Endothelial cell of umbilical vein (primary cell): ENCODE results near the gene RBM5. TPM values are rescaled to one million over a fixed set of nuclear protein-coding genes. Genes with fewer than 3 reads are reported as not detected.

Source experiments
- BruUV-seq: library from RNA; stranded (reverse); fragments of 400-500 nt; replicated peaks from 2 replicates; lab custom pipeline; 2021; lab: Mats Ljungman, UMichigan
- CTCF ChIA-PET: fragments of 300-600, 350-600 bp; sonication (Branson Sonifier 250); formaldehyde crosslinking; loops from one replicate; lab custom pipeline; 2021; ENCODE audit warnings: antibody characterized with exemption, inconsistent platforms; lab: Charles Lee
- POLR2A ChIA-PET: fragments of 300-600, 350-600 bp; sonication (Branson Sonifier 250); formaldehyde crosslinking; loops from one replicate; lab custom pipeline; 2021; ENCODE audit warnings: antibody characterized with exemption, inconsistent platforms; lab: Charles Lee
- DNase-seq: peaks from one replicate; pipeline ENCODE4 v3.0.0-alpha.2; 2011; ENCODE audit warnings: low read depth, low spot score
- FAIRE-seq: peaks from 2 replicates; lab custom pipeline; 2011; peaks lifted over from hg19 to GRCh38; lab: Jason Lieb, UNC
- H2AFZ ChIP-seq: 2 replicates; pipeline ENCODE4 v1.6.0; 2012; ENCODE audit warnings: low read depth, low read length, control low read depth, inconsistent platforms
- H3K27ac ChIP-seq: 2 replicates; pipeline ENCODE4 v1.5.1; 2011; ENCODE audit warnings: low read depth, mild to moderate bottlenecking, control low read depth, low read length, moderate library complexity; ENCODE audit not compliant: insufficient read depth
- H3K27me3 ChIP-seq, 2 experiments: 2 replicates each; pipeline versions ENCODE4 v1.6.0 to v1.6.1; 2011; ENCODE audit warnings: low read length in 2 of 2, mixed read lengths in 1 of 2; ENCODE audit not compliant: control insufficient read depth in 2 of 2, insufficient read depth in 2 of 2
- H3K36me3 ChIP-seq, 2 experiments: 2 replicates in 1 of 2; 3 replicates in 1 of 2; pipeline ENCODE4 v1.5.1; 2011; ENCODE audit warnings: low read length in 2 of 2, mild to moderate bottlenecking in 1 of 2, moderate library complexity in 1 of 2; ENCODE audit not compliant: control insufficient read depth in 2 of 2, insufficient read depth in 2 of 2; ENCODE audit errors: extremely low read depth in 1 of 2
- H3K4me1 ChIP-seq: 3 replicates; pipeline ENCODE4 v1.5.1; 2011; ENCODE audit warnings: mild to moderate bottlenecking, low read length; ENCODE audit not compliant: control insufficient read depth, insufficient read depth; ENCODE audit errors: extremely low read depth
- H3K4me2 ChIP-seq: 2 replicates; pipeline ENCODE4 v1.6.1; 2011; ENCODE audit warnings: low read length, control low read depth, mixed read lengths; ENCODE audit not compliant: insufficient read depth
- H3K4me3 ChIP-seq, 3 experiments: fragments of 200-600 bp in 1 of 3; sonication (generic), shearing (Covaris generic) in 1 of 3; replicated peaks in 1 of 3; 2 replicates each; pipeline ENCODE4 v1.5.1; 2011 to 2016; ENCODE audit warnings: control low read depth in 3 of 3, low read length in 3 of 3, mild to moderate bottlenecking in 2 of 3, inconsistent platforms in 1 of 3, low read depth in 1 of 3, moderate library complexity in 1 of 3; ENCODE audit not compliant: insufficient read depth in 1 of 3
- H3K79me2 ChIP-seq: 2 replicates; pipeline ENCODE4 v1.6.0; 2012; ENCODE audit warnings: low read length, inconsistent platforms; ENCODE audit not compliant: control insufficient read depth, insufficient read depth
- H3K9ac ChIP-seq: replicated peaks from 2 replicates; pipeline ENCODE3; 2011; ENCODE audit warnings: low read length, control low read depth; ENCODE audit not compliant: insufficient read depth; ENCODE audit errors: extremely low read depth
- H3K9me1 ChIP-seq: replicated peaks from 3 replicates; pipeline ENCODE4 v1.6.0; 2011; ENCODE audit warnings: mild to moderate bottlenecking, low read length; ENCODE audit not compliant: control insufficient read depth, insufficient read depth; ENCODE audit errors: extremely low read depth
- H3K9me3 ChIP-seq: replicated peaks from 2 replicates; pipeline ENCODE4 v1.5.1; 2012; ENCODE audit warnings: low read length, inconsistent platforms; ENCODE audit not compliant: control insufficient read depth, insufficient read depth
- H4K20me1 ChIP-seq: replicated peaks from 2 replicates; pipeline ENCODE3; 2011; ENCODE audit warnings: mild to moderate bottlenecking, low read length; ENCODE audit not compliant: control insufficient read depth, insufficient read depth; ENCODE audit errors: extremely low read depth
- EZH2 ChIP-seq: IDR thresholded peaks from 2 replicates; pipeline ENCODE4 v1.6.1; 2012; ENCODE audit warnings: borderline replicate concordance, low read depth, mild to moderate bottlenecking, moderate library complexity, low read length, inconsistent platforms; ENCODE audit not compliant: severe bottlenecking
- FOS ChIP-seq: IDR thresholded peaks from 2 replicates; pipeline ENCODE4 v1.6.1; 2011; ENCODE audit warnings: mild to moderate bottlenecking, low read length, moderate library complexity, borderline replicate concordance; ENCODE audit not compliant: insufficient read depth
- GATA2 ChIP-seq: IDR thresholded peaks from 2 replicates; pipeline ENCODE4 v1.7.0; 2011; ENCODE audit warnings: low read depth, mild to moderate bottlenecking, moderate library complexity, mixed read lengths, low read length; ENCODE audit not compliant: insufficient read length, insufficient read depth
- JUN ChIP-seq: IDR thresholded peaks from 2 replicates; pipeline ENCODE4 v1.6.1; 2011; ENCODE audit warnings: borderline replicate concordance, low read depth; ENCODE audit not compliant: insufficient read length, insufficient read depth
- MYC ChIP-seq: IDR thresholded peaks from one replicate; pipeline ENCODE4 v1.6.1; 2011; ENCODE audit warnings: mild to moderate bottlenecking, low read depth, low read length
- POLR2A ChIP-seq: IDR thresholded peaks from 2 replicates; pipeline ENCODE4 v1.6.1; 2012; ENCODE audit warnings: low read depth, mild to moderate bottlenecking, control low read depth, low read length
- POLR2AphosphoS5 ChIP-seq: IDR thresholded peaks from 2 replicates; pipeline ENCODE4 v1.6.1; 2012; ENCODE audit warnings: low read depth, mild to moderate bottlenecking, control low read depth, low read length, moderate library complexity; ENCODE audit not compliant: insufficient read depth
- dilution Hi-C: fragments of 300-500 bp; cut with MboI; formaldehyde crosslinking; loops from one replicate; pipeline ENCODE4 v1.15.0; 2019; ENCODE audit warnings: low sequenced_read_pairs; ENCODE audit not compliant: extremely low pct_ligation_motif_present
- intact Hi-C: fragments of 100-400 bp; cut with micrococcal nuclease; formaldehyde crosslinking; loops from one replicate; pipeline ENCODE4 v1.10.0; 2022
- polyA plus RNA-seq, 4 experiments: library from polyadenylated mRNA; depleted of rRNA in 3 of 4; stranded (reverse) in 3 of 4; unstranded in 1 of 4; fragments of >200 nt; gene quantifications; 2 replicates each; pipeline versions ENCODE4 v1.2.1 to v1.2.3, GENCODE V29; 2011 to 2012; ENCODE audit warnings: missing spikeins in 1 of 4
- total RNA-seq: library from RNA; stranded (reverse); gene quantifications from 2 replicates; pipeline ENCODE4 v1.2.3, GENCODE V29; 2021
- TF ChIP-seq, protein P1 (sequence below): IDR thresholded peaks from 2 replicates; pipeline ENCODE4 v1.6.1; 2011; ENCODE audit not compliant: insufficient read depth, insufficient read length
- TF ChIP-seq, protein P2 (sequence below), 2 donors: IDR thresholded peaks; 1 replicate in 1 of 2; 2 replicates in 1 of 2; pipeline ENCODE4 v1.5.1; 2011; ENCODE audit warnings: low read length in 2 of 2, mild to moderate bottlenecking in 2 of 2, moderate library complexity in 2 of 2, control low read depth in 1 of 2, inconsistent platforms in 1 of 2, low read depth in 1 of 2; ENCODE audit not compliant: insufficient read depth in 1 of 2; ENCODE audit errors: extremely low read depth in 1 of 2

Gene RBM5
- total and polyA plus RNA-seq, 2 donors (not counting 3 experiments of a cell fraction or from before 2014, with no cell fraction given) = 190 to 218 TPM

DNA sequence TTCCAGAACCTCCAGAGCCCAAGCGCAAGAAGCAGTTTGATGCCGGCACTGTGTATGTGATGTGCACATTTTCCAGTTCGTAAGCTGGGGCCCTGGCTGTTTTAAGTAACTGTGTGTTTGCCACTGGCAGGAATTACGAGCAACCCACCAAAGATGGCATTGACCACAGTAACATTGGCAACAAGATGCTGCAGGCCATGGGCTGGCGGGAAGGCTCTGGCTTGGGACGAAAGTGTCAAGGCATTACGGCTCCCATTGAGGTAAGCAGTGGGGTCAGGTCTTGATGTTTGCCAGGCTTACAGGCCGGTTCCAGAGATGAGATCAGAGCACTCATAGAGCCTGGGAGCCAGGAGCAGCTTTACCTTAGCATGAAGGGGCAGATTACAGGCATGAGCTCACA, 28.4 kb downstream of the RBM5 start:
- no peaks in the 10 kb centered on the region for H3K27me3 ChIP-seq
- dilution Hi-C loops = loop anchor here (10.0 kb wide), 1 partner anchor 68 kb away; no protein-coding TSS in a partner anchor
- CTCF ChIA-PET = interaction anchor here (1.5 kb wide), 1 partner anchor 37 kb away, joined by 4 read pairs; no protein-coding TSS in a partner anchor

More for the DNA sequence above, 28.4 kb downstream of the RBM5 start:
- Histone ChIP-seq H3K9me1 (no peaks in the 10 kb centered on the region), H2AFZ (no peak overlapping the region), H3K27ac (no peak overlapping the region), H3K36me3 (peaks cover 42 to 59% of the 10 kb centered on the region in 2 experiments), H3K9me3 (no peaks in the 10 kb centered on the region), H3K4me3 (no peak overlapping the region), H3K9ac (no peak overlapping the region), H3K4me2 (no peak overlapping the region), H3K4me1 (no peaks in the 10 kb centered on the region), H3K79me2 (no peaks in the 10 kb centered on the region), H4K20me1 (no peaks in the 10 kb centered on the region)
- FAIRE-seq (no peak), DNase-seq (no peak)
- POLR2A ChIA-PET = no interaction called here
- intact Hi-C loops = no loop called here
- BruUV-seq = no TSS peak
- no peak for TF ChIP-seq FOS
- TF ChIP-seq, protein P1, sequence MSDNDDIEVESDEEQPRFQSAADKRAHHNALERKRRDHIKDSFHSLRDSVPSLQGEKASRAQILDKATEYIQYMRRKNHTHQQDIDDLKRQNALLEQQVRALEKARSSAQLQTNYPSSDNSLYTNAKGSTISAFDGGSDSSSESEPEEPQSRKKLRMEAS = no peak
- TF ChIP-seq MYC = no peak
- no peak for TF ChIP-seq EZH2
- TF ChIP-seq GATA2 = no peak
- TF ChIP-seq, protein P2, sequence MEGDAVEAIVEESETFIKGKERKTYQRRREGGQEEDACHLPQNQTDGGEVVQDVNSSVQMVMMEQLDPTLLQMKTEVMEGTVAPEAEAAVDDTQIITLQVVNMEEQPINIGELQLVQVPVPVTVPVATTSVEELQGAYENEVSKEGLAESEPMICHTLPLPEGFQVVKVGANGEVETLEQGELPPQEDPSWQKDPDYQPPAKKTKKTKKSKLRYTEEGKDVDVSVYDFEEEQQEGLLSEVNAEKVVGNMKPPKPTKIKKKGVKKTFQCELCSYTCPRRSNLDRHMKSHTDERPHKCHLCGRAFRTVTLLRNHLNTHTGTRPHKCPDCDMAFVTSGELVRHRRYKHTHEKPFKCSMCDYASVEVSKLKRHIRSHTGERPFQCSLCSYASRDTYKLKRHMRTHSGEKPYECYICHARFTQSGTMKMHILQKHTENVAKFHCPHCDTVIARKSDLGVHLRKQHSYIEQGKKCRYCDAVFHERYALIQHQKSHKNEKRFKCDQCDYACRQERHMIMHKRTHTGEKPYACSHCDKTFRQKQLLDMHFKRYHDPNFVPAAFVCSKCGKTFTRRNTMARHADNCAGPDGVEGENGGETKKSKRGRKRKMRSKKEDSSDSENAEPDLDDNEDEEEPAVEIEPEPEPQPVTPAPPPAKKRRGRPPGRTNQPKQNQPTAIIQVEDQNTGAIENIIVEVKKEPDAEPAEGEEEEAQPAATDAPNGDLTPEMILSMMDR (IDR thresholded peaks at IDR 0.05; ENCODE audit: extremely low read depth in 1 of 2, insufficient read depth in 1 of 2, low read depth in 1 of 2, low read length in 2 of 2) = no peak
- no peak for TF ChIP-seq JUN
- TF ChIP-seq POLR2AphosphoS5 = no peak
- TF ChIP-seq POLR2A = no peak
